Stimulated activated naive CD8-positive, alpha-beta T cell treated with anti-CD3 and anti-CD28 coated beads, Interleukin-15, amount 100 ng/mL, for 72 hours (primary cell): Measurements from ENCODE around the gene DMD.

ENCODE experiments used
- ATAC-seq: fragments of 150-1000 bp; cut with Tn5 transposase; 2 replicates; pipeline ENCODE4 v1.10.0; 2021; ENCODE audit warnings: mild to moderate bottlenecking, moderate library complexity
- DNase-seq, 2 donors: peaks; one replicate each; pipeline ENCODE4 v3.0.0; 2021 to 2022
- H3K27ac Mint-ChIP-seq, 2 donors: one replicate each; pipeline ENCODE4 v1.8.0; 2022; ENCODE audit warnings: mild to moderate bottlenecking in 2 of 2, mixed read lengths in 2 of 2, moderate library complexity in 2 of 2
- H3K27me3 Mint-ChIP-seq: one replicate; pipeline ENCODE4 v1.8.0; 2022; ENCODE audit warnings: mixed read lengths
- H3K4me1 Mint-ChIP-seq: one replicate; pipeline ENCODE4 v1.8.0; 2022; ENCODE audit warnings: mild to moderate bottlenecking, mixed read lengths
- H3K4me3 Mint-ChIP-seq, 2 donors: one replicate each; pipeline ENCODE4 v1.8.0; 2022; ENCODE audit warnings: mild to moderate bottlenecking in 2 of 2, mixed read lengths in 2 of 2, moderate library complexity in 1 of 2
- H3K9me3 Mint-ChIP-seq, 2 donors: one replicate each; pipeline ENCODE4 v1.8.0; 2022; ENCODE audit warnings: mixed read lengths in 2 of 2

DMD gene

DNA sequence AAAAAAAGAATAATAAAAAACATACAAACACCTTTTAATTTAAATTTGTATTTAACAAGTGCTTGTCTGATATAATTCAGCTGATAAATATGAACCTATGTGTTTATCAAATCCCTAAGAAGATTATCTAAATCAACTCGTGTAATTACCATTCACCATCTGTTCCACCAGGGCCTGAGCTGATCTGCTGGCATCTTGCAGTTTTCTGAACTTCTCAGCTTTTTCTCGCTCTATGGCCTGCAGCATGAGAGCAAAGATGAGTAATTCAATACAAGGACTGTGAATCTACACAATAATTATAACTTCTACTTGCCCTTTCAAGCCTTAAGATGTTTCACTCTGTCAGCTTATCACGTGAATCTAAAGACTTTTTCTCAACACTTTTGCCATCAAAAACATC is 709.7 kb downstream of the DMD start:
- no peaks in the 10 kb centered on the region for H3K9me3 Mint-ChIP-seq
- DNase-seq, result no peak
- no peak overlapping the region for H3K27ac Mint-ChIP-seq
- no peaks in the 10 kb centered on the region for H3K4me1 Mint-ChIP-seq
- H3K4me3 Mint-ChIP-seq, result no peak overlapping the region
- no peak for ATAC-seq
- no peaks in the 10 kb centered on the region for H3K27me3 Mint-ChIP-seq

DNA sequence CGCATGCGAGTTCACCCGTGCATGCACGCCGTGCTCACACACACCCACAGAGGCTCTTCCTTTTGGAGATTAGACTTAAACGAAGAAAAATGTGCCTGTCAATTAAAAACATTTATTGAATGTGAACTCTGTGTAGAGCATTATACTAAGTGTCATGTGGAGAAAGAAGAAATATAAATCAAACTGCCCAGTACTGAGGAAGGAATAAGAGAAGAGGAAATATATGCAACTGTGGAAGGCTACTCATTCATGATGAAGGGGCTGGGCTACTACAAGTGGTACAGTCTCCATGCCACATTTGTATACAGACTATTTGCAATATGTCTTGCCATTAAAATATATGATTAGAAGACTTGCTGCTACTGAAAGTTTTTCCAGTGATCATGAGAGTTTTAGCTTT is 714.7 kb downstream of the DMD start:
- Mint-ChIP-seq H3K4me1 (no peaks in the 10 kb centered on the region), H3K4me3 (no peak overlapping the region), H3K9me3 (no peaks in the 10 kb centered on the region), H3K27ac (no peak overlapping the region), H3K27me3 (no peaks in the 10 kb centered on the region)
- no peak for DNase-seq
- no peak for ATAC-seq

DNA sequence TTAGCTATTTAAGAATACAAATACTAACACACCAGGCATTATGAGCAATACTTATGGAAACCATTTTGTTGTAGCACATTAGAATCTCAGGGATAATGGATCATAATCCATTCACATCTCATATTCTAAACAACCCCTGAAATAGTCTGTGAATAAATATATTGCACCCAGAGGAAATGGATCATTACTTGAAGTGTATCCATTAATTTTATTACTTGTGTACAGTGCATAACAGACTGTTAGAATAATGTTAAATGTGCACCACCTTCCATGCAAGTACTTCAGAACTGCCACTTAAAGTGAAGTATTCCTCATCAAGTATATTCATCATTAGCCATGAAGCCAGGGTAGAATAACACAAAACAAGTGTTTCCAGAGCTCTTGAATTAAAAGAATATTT is 715.5 kb downstream of the DMD start:
- no peak overlapping the region for H3K4me3 Mint-ChIP-seq
- ATAC-seq (no peak), DNase-seq (no peak)
- no peaks in the 10 kb centered on the region for H3K9me3 Mint-ChIP-seq
- no peaks in the 10 kb centered on the region for H3K27me3 Mint-ChIP-seq
- H3K27ac Mint-ChIP-seq, result no peak overlapping the region
- no peaks in the 10 kb centered on the region for H3K4me1 Mint-ChIP-seq

DNA sequence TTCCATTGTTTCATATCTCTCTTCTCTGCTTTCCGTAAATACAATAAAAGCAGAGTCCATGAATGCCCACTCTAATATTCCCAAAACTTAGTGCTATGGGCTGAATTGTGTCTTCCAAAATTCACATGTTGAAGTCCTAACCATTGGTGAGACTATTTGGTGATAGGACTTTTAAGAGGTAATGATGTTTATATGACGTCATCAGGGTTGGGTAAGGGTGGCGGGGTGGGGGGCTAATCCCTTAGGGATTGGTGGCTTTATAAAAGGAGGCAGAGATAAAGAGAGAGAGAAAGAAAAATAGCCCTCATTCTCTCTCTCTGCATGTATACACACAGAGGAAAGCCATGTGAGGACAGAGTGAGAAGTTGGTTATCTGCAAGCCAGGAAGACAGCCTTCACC is 722.2 kb downstream of the DMD start:
- ATAC-seq, result no peak
- no peak overlapping the region for H3K27ac Mint-ChIP-seq
- DNase-seq, result no peak
- H3K4me1 Mint-ChIP-seq, result no peaks in the 10 kb centered on the region
- H3K9me3 Mint-ChIP-seq, result no peaks in the 10 kb centered on the region
- H3K27me3 Mint-ChIP-seq, result no peaks in the 10 kb centered on the region
- no peak overlapping the region for H3K4me3 Mint-ChIP-seq

DNA sequence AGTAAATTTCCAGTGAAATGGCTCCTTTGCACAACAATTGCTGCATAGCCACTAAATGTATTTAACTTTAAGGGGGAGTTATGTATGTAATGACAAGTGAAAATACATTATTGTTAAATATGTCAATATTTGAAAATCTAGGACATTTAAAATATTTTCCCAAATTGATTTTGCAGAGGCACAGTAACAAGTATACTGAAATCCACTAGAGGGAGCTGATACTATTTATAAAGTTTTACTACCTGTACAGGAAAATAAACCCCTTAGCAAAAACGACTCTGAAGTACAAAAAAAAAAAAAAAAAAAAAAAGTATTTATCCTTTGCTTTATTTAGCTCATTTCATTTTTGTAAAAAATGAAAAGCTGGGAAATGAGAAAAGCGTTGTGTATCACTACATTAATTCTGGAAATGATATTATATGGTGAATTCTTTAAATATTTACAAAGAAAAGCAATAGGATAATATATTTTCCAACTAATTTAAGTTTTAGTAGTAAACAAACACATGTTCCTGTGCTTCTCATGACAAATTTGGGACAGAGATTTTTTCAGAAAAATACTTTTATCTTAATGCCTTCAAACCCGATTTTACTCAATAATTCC is 727.7 kb downstream of the DMD start:
- DNase-seq (no peak), ATAC-seq (no peak)
- no peak overlapping the region for H3K4me3 Mint-ChIP-seq
- no peaks in the 10 kb centered on the region for H3K27me3 Mint-ChIP-seq
- H3K9me3 Mint-ChIP-seq, result no peaks in the 10 kb centered on the region
- no peak overlapping the region for H3K27ac Mint-ChIP-seq
- no peaks in the 10 kb centered on the region for H3K4me1 Mint-ChIP-seq

DNA sequence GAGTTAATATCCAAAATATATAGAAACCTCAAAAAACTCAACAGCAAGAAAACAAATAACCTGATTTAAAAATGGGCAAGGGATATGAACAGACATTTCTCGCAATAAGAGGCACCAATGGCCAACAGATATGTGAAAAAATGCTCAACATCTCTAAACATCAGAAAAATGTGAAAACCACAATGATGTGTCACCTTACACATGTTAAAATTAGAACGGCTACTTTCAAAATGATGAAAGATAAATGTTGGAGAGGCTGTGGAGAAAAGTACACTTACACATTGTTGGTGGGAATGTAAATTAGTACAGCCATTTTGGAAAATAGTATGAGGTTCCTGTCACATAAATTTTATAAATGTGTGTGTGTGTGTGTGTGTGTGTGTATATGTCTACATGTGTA is 731.3 kb downstream of the DMD start:
- Mint-ChIP-seq H3K27ac (no peak overlapping the region), H3K4me1 (no peaks in the 10 kb centered on the region), H3K27me3 (no peaks in the 10 kb centered on the region), H3K9me3 (no peaks in the 10 kb centered on the region), H3K4me3 (no peak overlapping the region)
- DNase-seq (no peak), ATAC-seq (no peak)

DNA sequence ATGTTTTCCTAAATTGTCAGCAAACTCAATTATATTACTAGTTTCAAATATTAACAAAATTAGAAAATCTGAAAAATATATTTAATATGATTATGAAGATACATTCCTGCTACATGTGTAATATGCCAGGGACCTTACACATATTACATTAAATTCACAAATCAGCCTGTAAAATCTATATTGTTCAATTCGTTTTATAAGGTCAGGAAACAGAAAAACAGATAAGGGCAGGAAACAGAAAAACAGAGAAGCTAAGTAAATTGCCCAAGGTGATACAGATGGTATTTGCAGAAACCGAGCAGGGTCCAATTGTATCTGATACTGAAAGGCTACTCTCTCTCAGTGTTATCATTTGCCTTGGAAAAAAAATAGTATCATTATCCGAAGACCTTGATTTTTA is 739.0 kb downstream of the DMD start:
- no peaks in the 10 kb centered on the region for H3K4me1 Mint-ChIP-seq
- no peak overlapping the region for H3K27ac Mint-ChIP-seq
- no peak for DNase-seq
- H3K27me3 Mint-ChIP-seq, result no peaks in the 10 kb centered on the region
- no peak overlapping the region for H3K4me3 Mint-ChIP-seq
- ATAC-seq, result no peak
- H3K9me3 Mint-ChIP-seq, result no peaks in the 10 kb centered on the region

DNA sequence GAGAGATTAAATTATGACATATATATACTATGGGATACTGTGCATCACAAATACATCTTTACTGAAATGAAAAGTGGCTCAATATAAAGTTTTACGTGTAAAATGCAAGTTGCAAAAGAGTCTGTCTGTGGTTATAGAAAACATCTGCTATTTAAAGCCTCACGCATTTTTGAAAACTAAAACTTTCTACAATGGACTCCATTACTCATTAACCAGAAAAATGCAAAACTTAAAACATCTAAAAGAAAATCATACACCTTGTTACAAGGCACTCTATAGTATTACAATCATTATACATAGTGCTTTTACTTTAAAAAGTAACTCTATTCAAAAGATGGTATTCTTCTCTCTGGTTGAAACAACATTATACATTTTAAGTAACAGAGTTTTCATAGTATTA is 755.6 kb downstream of the DMD start:
- no peaks in the 10 kb centered on the region for H3K27me3 Mint-ChIP-seq
- H3K27ac Mint-ChIP-seq, result no peak overlapping the region
- no peak for ATAC-seq
- peaks cover 0 to 5% of the 10 kb centered on the region in 2 donors for H3K9me3 Mint-ChIP-seq
- DNase-seq, result no peak
- H3K4me1 Mint-ChIP-seq, result no peaks in the 10 kb centered on the region
- no peak overlapping the region for H3K4me3 Mint-ChIP-seq

DNA sequence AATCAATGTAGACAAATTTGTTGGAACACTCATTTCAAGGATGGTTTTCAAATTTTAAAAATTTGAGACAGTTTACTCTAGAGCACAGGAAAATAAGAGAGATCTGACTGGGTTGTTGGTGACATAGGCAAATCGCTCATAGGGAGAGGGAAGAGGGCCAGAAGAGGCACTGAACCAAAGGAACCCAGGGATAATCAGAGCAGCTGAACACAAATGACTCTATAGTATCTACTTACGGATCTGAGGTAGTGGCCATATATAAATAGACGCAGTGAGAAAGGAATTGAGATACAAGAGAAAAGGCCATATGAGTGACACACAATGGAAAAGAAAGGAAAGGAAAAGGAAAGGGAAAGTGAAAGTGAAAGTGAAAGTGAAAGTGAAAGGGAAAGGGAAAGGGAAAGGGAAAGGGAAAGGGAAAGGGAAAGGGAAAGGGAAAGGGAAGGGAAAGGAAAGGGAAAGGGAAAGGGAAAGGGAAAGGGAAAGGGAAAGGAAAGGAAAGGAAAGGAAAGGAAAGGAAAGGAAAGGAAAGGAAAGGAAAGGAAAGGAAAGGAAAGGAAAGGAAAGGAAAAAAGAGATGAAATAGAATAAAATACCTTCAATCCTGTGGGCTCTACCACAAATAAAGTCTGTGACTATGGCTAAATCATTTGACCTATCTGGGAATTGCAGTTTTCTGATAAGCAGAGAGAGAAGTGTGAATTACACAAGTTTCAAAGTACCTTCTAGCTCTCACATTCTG is 759.2 kb downstream of the DMD start:
- no peak for DNase-seq
- Mint-ChIP-seq H3K27me3 (no peaks in the 10 kb centered on the region), H3K4me1 (peaks cover 8% of the 10 kb centered on the region), H3K27ac (peak overlapping the region; percentile 35 to 75), H3K4me3 (no peak overlapping the region), H3K9me3 (peaks cover 0 to 5% of the 10 kb centered on the region in 2 donors)
- no peak for ATAC-seq

DNA sequence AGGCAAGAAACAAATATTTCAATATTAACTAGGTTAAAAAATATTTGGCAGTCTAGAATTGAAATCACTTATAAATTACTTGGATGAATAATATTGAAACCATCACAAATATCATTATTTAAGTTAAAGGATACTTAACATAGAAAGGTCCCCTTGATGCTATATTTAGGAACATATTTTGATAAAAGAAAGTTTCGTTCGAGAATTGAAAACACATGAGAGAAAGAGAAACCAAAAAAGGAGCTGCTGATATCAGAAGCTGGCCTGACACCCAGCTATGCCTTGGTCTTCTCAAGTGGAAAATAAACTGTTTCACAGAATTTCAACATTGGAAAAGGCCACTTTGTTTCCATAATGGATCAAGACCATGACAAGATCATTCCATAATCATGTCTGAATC is 762.4 kb downstream of the DMD start:
- Mint-ChIP-seq H3K4me1 (peaks cover 8% of the 10 kb centered on the region), H3K9me3 (peaks cover 5 to 8% of the 10 kb centered on the region in 2 donors), H3K27me3 (no peaks in the 10 kb centered on the region), H3K4me3 (peak overlapping the region in 1 of 2 donors; percentile 29), H3K27ac (no peak overlapping the region)
- DNase-seq (no peak), ATAC-seq (no peak)

DNA sequence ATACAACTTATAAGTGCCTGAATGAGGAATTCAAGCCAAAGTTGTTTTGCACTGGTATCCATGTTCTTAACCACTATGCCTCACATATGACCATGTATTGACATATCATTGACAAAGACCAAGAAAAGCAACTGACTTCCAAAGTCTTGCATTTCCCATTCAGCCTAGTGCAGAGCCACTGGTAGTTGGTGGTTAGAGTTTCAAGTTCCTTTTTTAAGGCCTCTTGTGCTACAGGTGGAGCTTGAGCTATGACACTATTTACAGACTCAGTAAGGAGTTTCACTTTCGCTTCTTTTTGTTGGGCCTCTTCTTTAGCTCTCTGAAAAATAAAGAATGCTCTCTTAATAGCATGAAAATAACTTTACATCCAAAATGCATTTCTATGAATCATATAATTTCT is 763.0 kb downstream of the DMD start:
- peaks cover 8% of the 10 kb centered on the region for H3K4me1 Mint-ChIP-seq
- H3K27ac Mint-ChIP-seq, result no peak overlapping the region
- DNase-seq (peak in 1 of 2 donors; percentile 11), ATAC-seq (peak; percentile 83)
- no peaks in the 10 kb centered on the region for H3K27me3 Mint-ChIP-seq
- no peak overlapping the region for H3K4me3 Mint-ChIP-seq
- H3K9me3 Mint-ChIP-seq, result peaks cover 5 to 8% of the 10 kb centered on the region in 2 donors

DNA sequence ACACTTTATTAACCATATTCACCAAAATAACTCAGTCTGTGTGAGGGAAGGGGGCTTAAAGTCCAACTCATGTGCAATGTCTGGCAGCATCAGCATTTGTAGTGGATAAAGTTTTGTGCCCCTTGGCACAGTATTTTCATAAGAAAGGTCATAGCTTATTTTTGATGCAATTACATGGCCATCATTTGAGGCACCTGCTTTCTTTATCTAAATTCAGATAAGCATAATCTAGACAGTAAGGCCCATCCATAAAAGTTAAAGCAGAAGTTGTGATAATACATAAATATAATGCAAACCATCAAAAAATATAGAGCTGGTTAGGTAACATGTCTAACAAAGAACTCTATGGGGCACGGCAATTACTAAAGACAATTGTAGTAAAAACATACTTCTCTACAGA is 763.7 kb downstream of the DMD start:
- Mint-ChIP-seq H3K4me3 (no peak overlapping the region), H3K9me3 (peaks cover 5 to 8% of the 10 kb centered on the region in 2 donors), H3K4me1 (peaks cover 8% of the 10 kb centered on the region), H3K27ac (no peak overlapping the region), H3K27me3 (no peaks in the 10 kb centered on the region)
- DNase-seq, result no peak
- ATAC-seq, result no peak

DNA sequence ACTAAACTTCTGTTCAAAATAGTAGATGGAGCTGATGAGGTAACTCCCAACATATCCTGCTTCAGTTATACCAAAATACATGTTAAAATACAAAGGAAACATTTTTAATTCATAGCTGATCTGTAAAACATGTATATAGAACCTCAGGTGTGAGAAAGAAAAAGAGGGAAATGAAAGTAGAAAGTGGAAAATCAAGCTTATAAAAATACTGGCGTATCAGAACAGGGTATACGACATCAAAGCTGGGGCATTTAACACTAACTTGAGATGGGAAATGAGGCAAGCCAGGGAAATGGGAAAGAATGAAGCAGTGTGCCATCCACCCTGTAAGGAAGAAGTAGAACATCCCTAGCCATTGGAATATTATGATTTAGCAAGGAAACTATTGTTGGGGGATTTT is 767.5 kb downstream of the DMD start:
- H3K9me3 Mint-ChIP-seq, result peaks cover 0 to 8% of the 10 kb centered on the region in 2 donors
- DNase-seq (no peak), ATAC-seq (no peak)
- no peak overlapping the region for H3K4me3 Mint-ChIP-seq
- no peaks in the 10 kb centered on the region for H3K27me3 Mint-ChIP-seq
- no peak overlapping the region for H3K27ac Mint-ChIP-seq
- no peaks in the 10 kb centered on the region for H3K4me1 Mint-ChIP-seq

DNA sequence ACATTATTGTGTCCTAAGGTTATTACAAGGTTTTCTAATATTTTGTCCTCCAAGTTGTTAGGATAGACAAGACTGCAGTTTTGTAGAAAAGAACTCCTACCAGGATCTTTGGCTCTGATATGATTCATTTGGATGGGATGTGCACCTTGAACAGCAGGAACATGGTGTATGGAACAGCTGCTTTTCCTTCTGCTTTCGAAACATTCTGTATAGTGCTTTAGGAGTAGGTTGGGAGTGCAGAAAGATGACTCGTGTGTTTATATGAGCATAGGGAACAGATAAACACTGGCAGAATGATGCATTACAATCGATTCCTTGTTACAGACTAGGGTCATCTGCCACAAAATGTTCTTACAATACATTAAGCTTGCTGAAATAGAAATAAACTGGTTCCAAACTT is 790.1 kb downstream of the DMD start:
- no peak for ATAC-seq
- Mint-ChIP-seq H3K4me1 (no peaks in the 10 kb centered on the region), H3K9me3 (no peaks in the 10 kb centered on the region), H3K4me3 (no peak overlapping the region), H3K27ac (no peak overlapping the region), H3K27me3 (no peaks in the 10 kb centered on the region)
- no peak for DNase-seq

DNA sequence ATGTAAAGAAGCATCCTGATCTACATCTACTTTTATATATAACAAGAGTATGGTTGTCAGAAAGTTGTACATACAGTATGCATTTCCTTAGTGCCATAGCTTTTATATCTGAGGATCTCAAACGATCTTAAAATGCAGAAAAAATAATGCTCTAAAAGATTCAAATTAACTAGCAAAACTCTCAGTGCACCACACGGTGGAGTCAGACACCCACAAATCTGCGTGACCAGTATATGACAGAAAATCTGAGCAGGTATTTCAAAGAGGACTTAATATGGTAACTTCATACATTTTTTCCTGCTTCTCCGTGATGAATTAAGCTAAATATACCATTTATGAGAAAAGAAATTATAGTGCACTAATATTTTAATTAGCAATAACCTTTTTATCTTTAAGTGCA is 803.0 kb downstream of the DMD start:
- Mint-ChIP-seq H3K4me3 (no peak overlapping the region), H3K27ac (no peak overlapping the region), H3K9me3 (no peaks in the 10 kb centered on the region), H3K4me1 (no peaks in the 10 kb centered on the region), H3K27me3 (no peaks in the 10 kb centered on the region)
- no peak for ATAC-seq
- DNase-seq, result peak in 1 of 2 donors; percentile 0

DNA sequence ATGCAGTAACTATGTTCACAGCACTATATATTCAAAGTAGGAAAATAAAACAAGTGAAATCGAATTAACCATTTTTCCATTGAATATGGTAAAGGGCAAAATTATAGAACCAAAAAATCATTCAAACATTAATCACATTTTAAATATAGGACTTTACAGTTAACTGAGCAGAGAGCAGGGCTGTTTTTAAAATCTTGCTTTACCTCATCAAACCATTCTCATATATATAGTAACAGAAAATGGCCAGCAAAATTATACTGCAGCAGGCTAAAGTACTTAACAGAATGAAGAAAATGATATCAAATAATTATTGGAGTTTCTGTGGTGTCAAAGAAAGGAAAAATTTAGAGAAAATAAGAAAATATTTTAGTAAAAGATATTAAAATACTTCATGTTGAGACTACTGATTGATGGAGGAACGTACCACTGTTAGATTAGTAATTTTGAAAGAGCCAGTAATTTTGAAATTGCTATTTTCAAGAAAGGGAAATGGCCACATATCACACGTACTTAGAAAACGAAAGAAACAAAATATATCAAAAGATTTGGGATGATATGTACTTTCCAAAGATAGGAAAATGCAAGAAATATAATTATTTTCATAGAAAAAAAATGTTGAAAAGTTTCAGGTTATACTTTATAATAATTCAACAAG is 813.7 kb downstream of the DMD start:
- H3K4me1 Mint-ChIP-seq, result no peaks in the 10 kb centered on the region
- ATAC-seq (no peak), DNase-seq (no peak)
- no peak overlapping the region for H3K4me3 Mint-ChIP-seq
- no peaks in the 10 kb centered on the region for H3K27me3 Mint-ChIP-seq
- H3K27ac Mint-ChIP-seq, result no peak overlapping the region
- H3K9me3 Mint-ChIP-seq, result no peaks in the 10 kb centered on the region
